H1 (cell line): ENCODE data around the gene GPBP1.

ENCODE experiments used
- BACH1 ChIP-seq: IDR thresholded peaks from 2 replicates; pipeline ENCODE4 v1.6.1; 2012; ENCODE audit warnings: low read length, improper control_type of control experiment
- EZH2 ChIP-seq: fragments of 200-600 bp; sonication (generic); IDR thresholded peaks from 2 replicates; pipeline ENCODE4 v1.7.1; 2012; ENCODE audit warnings: low read depth, mild to moderate bottlenecking, moderate library complexity, low read length, inconsistent platforms; ENCODE audit not compliant: severe bottlenecking
- JUND ChIP-seq: IDR thresholded peaks from 2 replicates; pipeline ENCODE4 v1.6.1; 2011; ENCODE audit warnings: mild to moderate bottlenecking, improper control_type of control experiment, low read length
- POLR2A ChIP-seq, 2 experiments: IDR thresholded peaks; 1 replicate in 1 of 2; 2 replicates in 1 of 2; pipeline ENCODE4 v1.6.1; 2011; ENCODE audit warnings: low read depth in 2 of 2, low read length in 2 of 2, mild to moderate bottlenecking in 2 of 2; ENCODE audit errors: control extremely low read depth in 1 of 2
- TAF1 ChIP-seq: IDR thresholded peaks from 2 replicates; pipeline ENCODE4 v1.6.1; 2011; ENCODE audit warnings: mild to moderate bottlenecking, low read depth, low read length
- TF ChIP-seq, protein P1 (sequence below), 3 experiments: IDR thresholded peaks; 1 replicate in 2 of 3; 2 replicates in 1 of 3; pipeline versions ENCODE4 v1.5.1 to v1.6.1; 2011; ENCODE audit warnings: low read length in 3 of 3, mild to moderate bottlenecking in 3 of 3, inconsistent platforms in 2 of 3, low read depth in 1 of 3, moderate library complexity in 1 of 3; ENCODE audit not compliant: insufficient read depth in 1 of 3; ENCODE audit errors: control extremely low read depth in 1 of 3
- TF ChIP-seq, protein P2 (sequence below): IDR thresholded peaks from 2 replicates; pipeline ENCODE4 v1.6.1; 2012; ENCODE audit warnings: inconsistent platforms

DNA sequence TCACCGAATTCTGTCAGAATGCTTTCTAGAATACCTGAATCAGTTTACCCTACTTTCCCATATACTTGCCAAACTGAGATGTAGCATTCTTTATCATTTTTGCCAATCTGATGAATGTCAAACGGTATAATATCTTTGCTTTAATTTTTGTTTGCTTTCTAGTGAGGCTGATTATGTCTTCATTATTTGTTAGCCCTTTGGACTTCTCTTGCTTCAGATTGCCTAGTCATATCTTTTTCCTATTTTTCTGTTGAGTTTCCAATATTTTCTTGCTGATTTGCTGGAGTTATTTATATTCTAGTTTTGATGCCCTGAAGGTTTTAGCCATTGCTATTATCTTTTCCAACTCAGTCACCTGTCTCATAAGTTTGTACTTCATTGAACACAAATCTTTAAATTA lies 40.3 kb upstream of the GPBP1 start:
- TF ChIP-seq, protein P1, sequence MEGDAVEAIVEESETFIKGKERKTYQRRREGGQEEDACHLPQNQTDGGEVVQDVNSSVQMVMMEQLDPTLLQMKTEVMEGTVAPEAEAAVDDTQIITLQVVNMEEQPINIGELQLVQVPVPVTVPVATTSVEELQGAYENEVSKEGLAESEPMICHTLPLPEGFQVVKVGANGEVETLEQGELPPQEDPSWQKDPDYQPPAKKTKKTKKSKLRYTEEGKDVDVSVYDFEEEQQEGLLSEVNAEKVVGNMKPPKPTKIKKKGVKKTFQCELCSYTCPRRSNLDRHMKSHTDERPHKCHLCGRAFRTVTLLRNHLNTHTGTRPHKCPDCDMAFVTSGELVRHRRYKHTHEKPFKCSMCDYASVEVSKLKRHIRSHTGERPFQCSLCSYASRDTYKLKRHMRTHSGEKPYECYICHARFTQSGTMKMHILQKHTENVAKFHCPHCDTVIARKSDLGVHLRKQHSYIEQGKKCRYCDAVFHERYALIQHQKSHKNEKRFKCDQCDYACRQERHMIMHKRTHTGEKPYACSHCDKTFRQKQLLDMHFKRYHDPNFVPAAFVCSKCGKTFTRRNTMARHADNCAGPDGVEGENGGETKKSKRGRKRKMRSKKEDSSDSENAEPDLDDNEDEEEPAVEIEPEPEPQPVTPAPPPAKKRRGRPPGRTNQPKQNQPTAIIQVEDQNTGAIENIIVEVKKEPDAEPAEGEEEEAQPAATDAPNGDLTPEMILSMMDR (IDR thresholded peaks at IDR 0.05; ENCODE audit: control extremely low read depth in 1 of 3, insufficient read depth in 1 of 3, low read depth in 1 of 3, low read length in 3 of 3): no peak
- TF ChIP-seq TAF1 (no peak), EZH2 (no peak), JUND (no peak), POLR2A (IDR thresholded peaks at IDR 0.05; ENCODE audit: control extremely low read depth in 1 of 2, low read depth in 2 of 2, low read length in 2 of 2) (no peak), BACH1 (no peak)
- TF ChIP-seq, protein P2, sequence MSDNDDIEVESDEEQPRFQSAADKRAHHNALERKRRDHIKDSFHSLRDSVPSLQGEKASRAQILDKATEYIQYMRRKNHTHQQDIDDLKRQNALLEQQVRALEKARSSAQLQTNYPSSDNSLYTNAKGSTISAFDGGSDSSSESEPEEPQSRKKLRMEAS: no peak
